Measurements from ENCODE around the gene NGEF. TPM values are rescaled to one million over a fixed set of nuclear protein-coding genes. Genes with fewer than 3 reads are reported as not detected.
A peak's percentile ranks its signal among the peaks of the same experiment; 100 is the strongest.

Gene NGEF, protein sequence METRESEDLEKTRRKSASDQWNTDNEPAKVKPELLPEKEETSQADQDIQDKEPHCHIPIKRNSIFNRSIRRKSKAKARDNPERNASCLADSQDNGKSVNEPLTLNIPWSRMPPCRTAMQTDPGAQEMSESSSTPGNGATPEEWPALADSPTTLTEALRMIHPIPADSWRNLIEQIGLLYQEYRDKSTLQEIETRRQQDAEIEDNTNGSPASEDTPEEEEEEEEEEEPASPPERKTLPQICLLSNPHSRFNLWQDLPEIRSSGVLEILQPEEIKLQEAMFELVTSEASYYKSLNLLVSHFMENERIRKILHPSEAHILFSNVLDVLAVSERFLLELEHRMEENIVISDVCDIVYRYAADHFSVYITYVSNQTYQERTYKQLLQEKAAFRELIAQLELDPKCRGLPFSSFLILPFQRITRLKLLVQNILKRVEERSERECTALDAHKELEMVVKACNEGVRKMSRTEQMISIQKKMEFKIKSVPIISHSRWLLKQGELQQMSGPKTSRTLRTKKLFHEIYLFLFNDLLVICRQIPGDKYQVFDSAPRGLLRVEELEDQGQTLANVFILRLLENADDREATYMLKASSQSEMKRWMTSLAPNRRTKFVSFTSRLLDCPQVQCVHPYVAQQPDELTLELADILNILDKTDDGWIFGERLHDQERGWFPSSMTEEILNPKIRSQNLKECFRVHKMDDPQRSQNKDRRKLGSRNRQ
- total RNA-seq: not detected

DNA sequence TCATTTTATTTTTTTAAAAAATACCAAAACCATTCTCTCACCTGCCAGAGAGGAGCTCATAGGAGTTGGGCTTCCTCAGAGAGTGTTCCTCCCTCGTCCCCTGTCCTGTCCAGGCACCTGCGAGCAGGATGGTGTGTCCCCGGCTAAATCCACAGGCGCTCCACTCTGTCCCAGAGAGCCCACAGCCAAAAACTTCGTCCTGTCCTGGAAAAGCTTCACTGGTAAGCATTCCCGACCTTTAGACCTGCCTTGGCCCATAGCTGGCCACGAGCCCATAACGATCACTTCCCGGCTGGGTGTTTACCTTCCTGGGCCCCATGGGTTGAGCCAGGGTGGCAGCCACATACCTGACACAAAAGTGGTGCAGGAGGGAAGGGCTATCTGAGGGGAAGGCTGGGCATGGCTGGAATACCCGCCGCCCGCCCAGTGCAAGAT, at the start of gene NGEF:
Gene NGEF (minus strand): TSS at position 230 of the 435 bp plus-strand sequence. CDS start 38,366 bp downstream, outside the sequence.
- DNase-seq (ENCODE audit: low spot score) (no peak), ATAC-seq (no peak)
- H3K4me1 Mint-ChIP-seq (ENCODE audit: low read depth in 2 of 2): peaks cover 0 to 5% of the 10 kb centered on the region in 2 donors
- H3K36me3 Mint-ChIP-seq: no peaks in the 10 kb centered on the region
- peaks cover 0 to 2% of the 10 kb centered on the region in 2 donors for H3K27me3 Mint-ChIP-seq
- H3K4me3 Mint-ChIP-seq: no peak within 1 kb of the TSS
- H3K27ac Mint-ChIP-seq: no peak within 1 kb of the TSS
- H3K9me3 Mint-ChIP-seq: peaks cover 4% of the 10 kb centered on the region

DNA sequence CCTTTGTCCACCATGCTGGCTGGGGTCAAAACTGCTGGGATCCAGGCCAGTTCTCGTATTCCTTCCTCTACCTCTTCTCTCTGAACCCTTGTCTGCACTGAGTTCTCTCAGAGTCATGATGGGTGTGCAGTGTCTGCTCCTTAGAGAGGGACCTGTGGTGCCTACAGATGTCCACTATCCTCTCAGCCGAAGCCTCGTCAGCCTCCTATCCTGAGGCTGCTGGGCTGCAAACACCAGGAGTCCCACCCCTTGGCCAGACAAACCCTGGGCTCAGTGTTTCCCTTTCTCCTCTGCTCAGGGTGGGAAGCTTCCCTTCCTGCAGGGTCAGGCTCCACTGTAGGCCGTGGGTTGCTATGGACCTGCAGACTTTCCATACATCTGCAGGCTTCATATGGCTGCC, 49.4 kb upstream of the NGEF start:
- DNase-seq (ENCODE audit: low spot score) (no peak), ATAC-seq (no peak)
- peaks cover 6% of the 10 kb centered on the region for H3K36me3 Mint-ChIP-seq
- H3K27me3 Mint-ChIP-seq: no peaks in the 10 kb centered on the region
- H3K4me1 Mint-ChIP-seq (ENCODE audit: low read depth in 2 of 2): peaks cover 43 to 57% of the 10 kb centered on the region in 2 donors
- peak overlapping the region; percentile 86 for H3K4me3 Mint-ChIP-seq
- peak overlapping the region; percentile 95 to 97 for H3K27ac Mint-ChIP-seq
- H3K9me3 Mint-ChIP-seq: no peaks in the 10 kb centered on the region

DNA sequence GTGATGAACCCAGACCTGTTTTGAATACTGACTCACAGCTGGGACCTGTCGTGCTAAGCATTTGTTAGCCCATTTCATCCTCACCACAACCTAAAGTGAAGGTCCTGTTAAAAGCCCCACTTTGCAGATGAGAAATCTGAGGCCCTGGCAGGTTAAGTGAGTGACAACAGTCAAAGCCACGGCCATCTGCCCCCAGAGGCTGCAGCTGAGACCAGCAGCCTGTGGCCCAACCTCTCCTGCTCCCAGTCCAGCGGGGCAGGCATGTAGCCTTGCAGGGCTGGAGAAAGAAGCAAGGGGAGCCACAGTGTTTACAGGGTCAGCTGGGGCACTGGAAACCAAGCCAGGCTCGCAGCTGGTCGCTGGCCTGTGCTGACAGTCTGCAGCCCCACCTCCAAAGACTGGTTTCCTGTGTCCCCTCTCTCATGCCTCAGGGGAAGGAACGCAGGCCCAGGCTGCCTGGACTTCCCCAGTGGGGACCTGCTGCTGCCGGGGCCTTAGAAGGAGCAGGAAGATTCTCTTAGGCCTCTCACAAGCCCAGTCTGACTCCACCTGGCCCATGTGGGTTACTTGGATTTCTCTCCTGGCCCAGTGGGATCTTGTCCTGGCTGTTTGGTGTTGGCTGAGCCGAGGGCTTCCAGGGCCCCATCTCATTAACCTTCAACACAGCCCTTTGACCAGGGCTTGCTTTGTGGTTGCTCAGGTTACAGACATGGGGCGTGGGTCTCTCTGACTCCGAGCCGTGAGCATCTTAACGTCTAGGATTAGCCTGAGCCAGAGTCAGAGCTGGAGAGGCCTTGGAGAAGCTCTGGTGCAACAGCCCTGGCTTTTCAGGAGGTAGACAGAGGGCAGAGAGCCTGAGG, 48.8 kb upstream of the NGEF start:
- H3K9me3 Mint-ChIP-seq: no peaks in the 10 kb centered on the region
- peak overlapping the region; percentile 86 for H3K4me3 Mint-ChIP-seq
- DNase-seq (ENCODE audit: low spot score) (peak; percentile 77), ATAC-seq (peak; percentile 61 to 79)
- H3K27me3 Mint-ChIP-seq: no peaks in the 10 kb centered on the region
- no peaks in the 10 kb centered on the region for H3K36me3 Mint-ChIP-seq
- H3K4me1 Mint-ChIP-seq (ENCODE audit: low read depth in 2 of 2): peaks cover 37 to 51% of the 10 kb centered on the region in 2 donors
- peak overlapping the region; percentile 95 to 97 for H3K27ac Mint-ChIP-seq

DNA sequence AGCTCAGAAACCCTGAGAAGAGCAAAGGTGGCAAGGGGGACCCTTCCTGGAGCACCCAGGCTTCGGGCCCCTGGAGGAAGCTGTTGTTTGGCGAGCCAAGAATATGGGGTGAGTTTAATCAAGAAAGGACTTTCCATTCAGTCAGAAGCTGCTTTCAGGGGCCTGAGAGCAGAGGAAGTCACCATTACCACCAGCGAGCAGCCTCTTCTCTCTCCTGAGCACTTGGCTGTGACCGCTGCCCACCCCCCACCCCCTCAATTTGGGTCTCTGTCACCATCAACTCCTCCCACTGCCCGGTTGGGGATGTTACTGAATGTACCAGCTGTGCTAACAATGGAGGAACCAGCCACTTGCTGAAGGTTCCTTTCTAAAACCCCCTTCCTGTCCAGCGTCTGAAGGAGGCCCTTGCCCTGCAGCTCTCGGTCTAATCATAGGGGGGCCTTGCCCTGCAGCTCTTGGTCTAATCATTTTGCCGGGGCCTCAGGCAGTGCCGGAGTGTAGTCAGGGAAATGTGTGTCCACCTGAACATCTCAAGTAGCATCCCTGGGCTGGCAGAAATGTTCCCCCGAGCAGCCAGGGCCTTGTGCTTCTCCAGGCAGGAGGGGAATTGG, 48.0 kb upstream of the NGEF start:
- peak; percentile 19 to 46 for ATAC-seq
- H3K9me3 Mint-ChIP-seq: no peaks in the 10 kb centered on the region
- peak overlapping the region; percentile 86 for H3K4me3 Mint-ChIP-seq
- no peaks in the 10 kb centered on the region for H3K36me3 Mint-ChIP-seq
- H3K27ac Mint-ChIP-seq: peak overlapping the region; percentile 95 to 97
- H3K27me3 Mint-ChIP-seq: no peaks in the 10 kb centered on the region
- peaks cover 32 to 46% of the 10 kb centered on the region in 2 donors for H3K4me1 Mint-ChIP-seq (ENCODE audit: low read depth in 2 of 2)
- no peak for DNase-seq (ENCODE audit: low spot score)

DNA sequence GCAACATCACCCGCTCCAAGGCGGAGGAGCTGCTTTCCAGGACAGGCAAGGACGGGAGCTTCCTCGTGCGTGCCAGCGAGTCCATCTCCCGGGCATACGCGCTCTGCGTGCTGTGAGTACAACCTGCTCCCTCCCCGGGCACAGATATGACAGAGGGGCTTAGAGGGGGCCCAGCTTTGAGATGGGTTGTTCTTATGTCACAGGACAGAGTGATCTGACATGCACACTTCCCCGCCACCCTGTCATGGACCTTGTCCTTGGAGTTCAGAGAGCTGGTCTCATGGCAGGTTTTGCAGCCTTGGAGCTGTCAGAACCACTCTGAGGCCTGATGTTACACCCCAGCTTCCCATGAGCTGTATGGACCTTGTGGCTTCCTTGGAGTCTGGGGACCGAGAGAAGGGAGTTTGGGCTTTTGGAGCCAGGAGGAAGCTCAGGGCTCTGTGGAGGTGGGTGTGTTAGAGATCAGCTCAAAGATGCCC, 47.5 kb upstream of the NGEF start:
- peaks cover 34 to 42% of the 10 kb centered on the region in 2 donors for H3K4me1 Mint-ChIP-seq (ENCODE audit: low read depth in 2 of 2)
- H3K9me3 Mint-ChIP-seq: no peaks in the 10 kb centered on the region
- H3K27me3 Mint-ChIP-seq: no peaks in the 10 kb centered on the region
- H3K4me3 Mint-ChIP-seq: peak overlapping the region; percentile 86
- H3K36me3 Mint-ChIP-seq: no peaks in the 10 kb centered on the region
- peak in 1 of 2 donors; percentile 25 for ATAC-seq
- H3K27ac Mint-ChIP-seq: peak overlapping the region; percentile 95 to 97
- no peak for DNase-seq (ENCODE audit: low spot score)

DNA sequence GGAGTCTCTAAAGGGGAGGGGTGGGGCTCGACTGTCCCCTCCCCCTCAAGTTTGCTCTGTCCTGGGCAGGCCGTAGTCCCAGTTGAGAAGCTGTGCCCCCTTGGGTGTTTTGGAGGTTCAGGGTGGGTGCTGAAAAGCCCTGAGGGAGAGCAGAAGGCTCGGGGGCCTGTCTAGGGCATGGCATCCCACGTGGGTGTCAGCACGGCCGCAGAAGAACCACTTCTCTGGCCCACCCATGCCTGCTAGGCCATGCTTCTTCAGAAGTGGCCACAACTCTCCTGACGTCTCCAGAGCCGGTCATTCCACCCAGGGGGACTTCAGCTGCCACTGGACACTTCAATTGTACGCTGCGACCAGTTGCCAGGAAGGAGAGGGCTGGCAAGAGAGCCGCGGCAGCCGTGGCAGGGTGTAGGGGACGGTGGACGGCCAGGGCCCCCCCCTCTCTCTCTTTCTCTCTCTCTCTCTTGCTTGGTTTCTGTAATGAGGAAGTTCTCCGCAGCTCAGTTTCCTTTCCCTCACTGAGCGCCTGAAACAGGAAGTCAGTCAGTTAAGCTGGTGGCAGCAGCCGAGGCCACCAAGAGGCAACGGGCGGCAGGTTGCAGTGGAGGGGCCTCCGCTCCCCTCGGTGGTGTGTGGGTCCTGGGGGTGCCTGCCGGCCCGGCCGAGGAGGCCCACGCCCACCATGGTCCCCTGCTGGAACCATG, 46.9 kb upstream of the NGEF start, which contains the start of gene INPP5D:
Gene INPP5D (plus strand): TSS at position 546 of the 704 bp plus-strand sequence. CDS start 137 bp downstream, at position 683.
- H3K27ac Mint-ChIP-seq: peak within 1 kb of the TSS; percentile 95 to 97
- DNase-seq (ENCODE audit: low spot score): peak; percentile 90
- H3K4me3 Mint-ChIP-seq: peak within 1 kb of the TSS; percentile 86
- peaks cover 36 to 39% of the 10 kb centered on the region in 2 donors for H3K4me1 Mint-ChIP-seq (ENCODE audit: low read depth in 2 of 2)
- H3K9me3 Mint-ChIP-seq: no peaks in the 10 kb centered on the region
- H3K27me3 Mint-ChIP-seq: no peaks in the 10 kb centered on the region
- ATAC-seq: peak; percentile 79 to 80
- H3K36me3 Mint-ChIP-seq: no peaks in the 10 kb centered on the region

DNA sequence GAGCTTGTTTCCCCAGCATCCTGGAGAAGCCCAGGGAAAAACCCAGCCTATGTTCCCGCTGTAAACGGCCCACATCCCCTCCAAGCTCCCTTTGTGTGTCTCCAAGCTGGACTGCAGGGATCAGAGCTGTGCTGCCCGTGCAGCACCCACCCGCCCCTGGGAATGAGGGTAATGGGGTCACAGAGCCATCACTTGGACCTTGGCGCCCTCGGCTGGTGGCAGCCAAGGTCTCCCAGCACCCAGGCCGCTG, 46.4 kb upstream of the NGEF start:
- Mint-ChIP-seq H3K27me3 (no peaks in the 10 kb centered on the region), H3K4me1 (ENCODE audit: low read depth in 2 of 2) (peaks cover 34 to 35% of the 10 kb centered on the region in 2 donors), H3K27ac (peak overlapping the region; percentile 95 to 97), H3K9me3 (no peaks in the 10 kb centered on the region), H3K4me3 (peak overlapping the region; percentile 86), H3K36me3 (no peaks in the 10 kb centered on the region)
- DNase-seq (ENCODE audit: low spot score): no peak
- no peak for ATAC-seq

DNA sequence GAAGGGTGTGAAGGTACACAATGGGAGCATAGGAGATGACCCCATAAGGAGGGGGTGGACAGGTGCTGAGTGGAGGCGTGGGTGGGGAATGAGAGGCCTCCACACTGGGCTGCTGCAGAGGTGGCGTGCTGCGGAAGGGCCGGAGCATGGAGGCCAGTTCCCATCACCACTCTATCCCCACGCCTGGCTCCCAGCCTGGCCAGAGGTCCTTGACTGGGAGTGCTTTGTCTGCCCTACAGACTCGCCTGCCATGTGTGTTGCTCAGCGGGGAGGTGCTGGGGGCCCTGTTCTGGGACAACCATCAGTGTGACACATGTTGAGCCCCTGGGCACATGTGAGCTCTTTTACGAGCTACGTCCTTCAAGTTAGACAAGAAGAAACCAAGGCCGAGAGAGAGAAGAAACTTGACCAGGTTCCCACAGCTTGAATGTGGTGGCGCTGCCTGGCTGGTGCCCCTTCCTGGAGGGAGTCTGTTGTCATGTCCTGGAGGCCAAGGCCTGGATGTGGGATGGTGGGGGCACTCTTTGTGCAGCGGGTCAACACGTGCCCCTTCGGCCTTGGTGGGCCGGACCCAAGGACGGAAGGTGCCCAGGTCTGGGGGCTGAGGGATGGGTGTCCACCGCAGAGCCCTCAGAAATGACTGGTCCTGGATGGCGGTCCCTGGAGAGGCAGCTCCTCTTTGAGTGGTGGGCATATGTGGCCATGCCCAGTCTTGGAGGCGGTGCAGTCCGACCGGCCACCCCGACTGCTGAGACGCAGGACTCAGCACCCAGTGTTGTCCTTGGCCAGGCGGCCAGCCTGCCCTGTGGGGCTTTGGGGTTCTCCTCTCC, 45.9 kb upstream of the NGEF start:
- ATAC-seq: no peak
- H3K4me1 Mint-ChIP-seq (ENCODE audit: low read depth in 2 of 2): peaks cover 34 to 37% of the 10 kb centered on the region in 2 donors

DNA sequence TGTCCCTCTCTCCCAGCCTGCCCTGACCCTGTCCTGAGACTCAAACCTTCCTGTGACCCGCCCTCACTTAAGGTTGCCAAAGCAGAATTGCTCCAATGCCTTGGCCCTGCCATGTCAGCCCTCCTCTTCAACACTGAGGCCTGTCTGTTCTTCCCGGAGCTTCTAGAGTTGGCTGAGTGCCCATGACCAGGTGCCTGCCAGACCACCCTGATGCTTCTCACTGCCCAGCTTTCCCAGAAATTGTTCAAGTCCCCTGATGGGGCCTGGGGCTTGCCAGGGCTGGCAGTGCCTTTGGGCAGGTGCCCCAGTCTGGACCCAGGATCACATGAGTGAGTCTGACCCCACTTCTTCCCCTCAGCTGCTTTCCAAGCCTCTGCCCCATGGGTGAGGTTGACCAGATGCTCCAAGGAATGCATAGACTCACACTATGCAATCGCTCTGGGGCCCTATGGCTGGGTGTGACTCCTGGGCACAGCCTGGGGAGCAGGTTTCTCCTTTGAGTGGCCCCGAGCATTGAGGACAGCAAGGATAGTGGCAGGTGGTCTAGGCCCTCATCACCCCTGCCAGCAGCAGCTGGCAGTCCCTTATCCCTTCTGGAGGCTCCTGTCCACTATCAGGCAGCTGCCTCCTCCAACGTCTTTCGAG, 44.0 kb upstream of the NGEF start:
- ATAC-seq (no peak), DNase-seq (ENCODE audit: low spot score) (no peak)
- H3K27ac Mint-ChIP-seq: peak overlapping the region; percentile 56 to 95
- H3K27me3 Mint-ChIP-seq: no peaks in the 10 kb centered on the region
- peaks cover 18 to 31% of the 10 kb centered on the region in 2 donors for H3K4me1 Mint-ChIP-seq (ENCODE audit: low read depth in 2 of 2)
- H3K4me3 Mint-ChIP-seq: no peak overlapping the region
- H3K36me3 Mint-ChIP-seq: no peaks in the 10 kb centered on the region
- H3K9me3 Mint-ChIP-seq: no peaks in the 10 kb centered on the region

More for the DNA sequence above, 45.9 kb upstream of the NGEF start:
- Mint-ChIP-seq H3K27me3 (no peaks in the 10 kb centered on the region), H3K27ac (peak overlapping the region; percentile 95 to 97), H3K4me3 (peak overlapping the region; percentile 44), H3K36me3 (no peaks in the 10 kb centered on the region), H3K9me3 (no peaks in the 10 kb centered on the region)
- DNase-seq (ENCODE audit: low spot score): no peak

DNA sequence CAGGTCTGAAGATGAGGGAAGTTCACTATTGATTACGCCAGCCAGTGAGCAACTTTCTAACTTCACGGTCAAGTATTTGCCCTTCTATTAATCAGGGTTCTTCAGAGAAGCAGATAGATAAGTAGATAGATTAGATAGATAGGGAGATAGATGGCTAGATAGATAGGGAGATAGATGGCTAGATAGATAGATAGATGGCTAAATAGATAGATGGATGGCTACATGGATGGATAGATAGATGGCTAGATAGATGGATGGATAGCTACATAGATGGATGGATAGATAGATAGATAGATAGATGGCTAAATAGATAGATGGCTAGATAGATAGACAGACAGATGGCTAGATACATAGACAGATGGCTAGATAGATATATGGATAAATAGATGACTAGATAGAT, 42.3 kb upstream of the NGEF start:
- Mint-ChIP-seq H3K9me3 (no peaks in the 10 kb centered on the region), H3K36me3 (no peaks in the 10 kb centered on the region), H3K27me3 (no peaks in the 10 kb centered on the region), H3K4me1 (ENCODE audit: low read depth in 2 of 2) (peaks cover 15 to 31% of the 10 kb centered on the region in 2 donors), H3K4me3 (no peak overlapping the region), H3K27ac (peak overlapping the region in 1 of 2 donors; percentile 95)
- no peak for DNase-seq (ENCODE audit: low spot score)
- ATAC-seq: no peak

DNA sequence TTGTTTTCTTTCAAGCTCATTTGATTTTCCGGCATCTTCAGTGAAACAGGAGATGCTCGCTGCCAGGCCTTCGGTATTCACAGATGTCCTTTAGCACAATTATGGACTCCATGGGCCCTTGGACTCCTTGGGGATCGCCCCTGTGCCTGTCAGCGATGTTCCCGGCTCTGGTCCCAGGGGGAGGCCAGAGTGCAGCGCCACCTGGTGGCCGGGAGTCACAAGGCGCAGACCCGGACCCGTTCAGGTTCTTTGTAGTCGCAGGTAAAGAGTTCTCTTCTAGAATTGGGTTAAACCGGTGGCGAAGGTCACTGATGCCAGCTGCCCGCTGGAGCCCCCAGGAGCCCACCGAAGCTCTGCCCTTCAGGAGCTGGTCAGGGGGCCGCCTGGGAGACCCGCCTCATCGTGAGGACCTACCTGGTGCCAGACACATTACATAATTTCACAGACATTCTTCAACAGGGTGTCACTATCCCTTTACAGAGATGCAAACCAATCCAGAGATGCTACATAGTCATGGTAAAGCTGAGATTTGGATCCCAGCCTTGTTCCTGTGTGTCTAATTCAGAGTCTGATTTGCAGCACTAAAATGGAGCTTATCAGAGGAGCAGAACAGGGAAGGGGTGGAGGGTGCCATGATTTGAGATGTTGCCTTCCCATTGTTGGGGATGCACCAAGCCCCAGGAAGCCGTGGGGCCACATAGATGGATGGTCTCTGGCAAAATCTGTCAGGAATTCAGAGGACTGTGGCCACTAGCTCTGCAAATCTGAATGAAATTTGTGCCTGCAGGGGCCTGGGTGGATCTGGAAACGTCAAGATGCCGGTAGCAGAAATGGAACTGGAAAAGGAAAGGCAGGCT, 41.1 kb upstream of the NGEF start:
- H3K27ac Mint-ChIP-seq: peak overlapping the region; percentile 41 to 60
- H3K9me3 Mint-ChIP-seq: no peaks in the 10 kb centered on the region
- peak; percentile 72 for DNase-seq (ENCODE audit: low spot score)
- no peaks in the 10 kb centered on the region for H3K27me3 Mint-ChIP-seq
- peak; percentile 70 to 76 for ATAC-seq
- H3K4me1 Mint-ChIP-seq (ENCODE audit: low read depth in 2 of 2): peaks cover 21 to 32% of the 10 kb centered on the region in 2 donors
- no peaks in the 10 kb centered on the region for H3K36me3 Mint-ChIP-seq
- H3K4me3 Mint-ChIP-seq: no peak overlapping the region

Data from natural killer cell treated with Interleukin-12 subunit alpha and Interleukin-12 subunit beta and Interleukin-15 and Interleukin-18, amount 100 ng/mL, for 72 hours (primary cell).